ENCODE results near the gene TMEM179. TPM values are rescaled to one million over a fixed set of nuclear protein-coding genes. Genes with fewer than 3 reads are reported as not detected.

Gene TMEM179
- total and polyA plus RNA-seq, 2 of the 13 experiments (the other 11 are each of a cell fraction or from before 2014, with no cell fraction given): not detected

GRCh38 chr14:104568620-104569019 is 36.0 kb downstream of the TMEM179 start:
- BruUV-seq (replicated peaks): no TSS peak
- in situ Hi-C loops (cut with HindIII; ENCODE audit: extremely low pct_ligation_motif_present, low pct_unique_long_range_greater_than_20kb): no loop called here
- intact Hi-C loops (cut with micrococcal nuclease; ENCODE audit: unreplicated experiment): no loop called here

More at GRCh38 chr14:104568620-104569019, 36.0 kb downstream of the TMEM179 start:
- TF ChIP-seq, protein P1, sequence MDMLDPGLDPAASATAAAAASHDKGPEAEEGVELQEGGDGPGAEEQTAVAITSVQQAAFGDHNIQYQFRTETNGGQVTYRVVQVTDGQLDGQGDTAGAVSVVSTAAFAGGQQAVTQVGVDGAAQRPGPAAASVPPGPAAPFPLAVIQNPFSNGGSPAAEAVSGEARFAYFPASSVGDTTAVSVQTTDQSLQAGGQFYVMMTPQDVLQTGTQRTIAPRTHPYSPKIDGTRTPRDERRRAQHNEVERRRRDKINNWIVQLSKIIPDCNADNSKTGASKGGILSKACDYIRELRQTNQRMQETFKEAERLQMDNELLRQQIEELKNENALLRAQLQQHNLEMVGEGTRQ (IDR thresholded peaks at IDR 0.05; ENCODE audit: low read depth, low read length): peak; percentile 8; the same call in 1 of the 2 replicates
- TF ChIP-seq, protein P1 (CRISPR knock-in tag; IDR thresholded peaks at IDR 0.05; ENCODE audit: borderline replicate concordance): no peak
- TF ChIP-seq MNT (IDR thresholded peaks at IDR 0.05) (peak; percentile 99), THAP11 (CRISPR knock-in tag; IDR thresholded peaks at IDR 0.05) (no peak)
- DNase-seq (ENCODE audit: low spot score) (no peak), FAIRE-seq (no peak), ATAC-seq (no peak)
- Histone ChIP-seq H3K79me2 (ENCODE audit: insufficient read depth, low read length) (no peaks in the 10 kb centered on the region), H3K27me3 (ENCODE audit: control insufficient read depth in 1 of 2, insufficient read depth in 2 of 2, low read length in 2 of 2) (peaks cover 20 to 88% of the 10 kb centered on the region in 2 experiments; a peak in 4 of 5 replicates), H3K4me1 (ENCODE audit: insufficient read depth, low read length) (no peaks in the 10 kb centered on the region), H3K4me2 (ENCODE audit: low read depth, low read length) (no peak overlapping the region), H2AFZ (ENCODE audit: low read length) (no peak overlapping the region), H3K9me3 (ENCODE audit: low read length) (no peaks in the 10 kb centered on the region), H3K4me3 (replicated peaks in 1 of 3; ENCODE audit: insufficient read depth in 1 of 3, low read depth in 2 of 3, low read length in 3 of 3) (no peak overlapping the region), H3K27ac (ENCODE audit: extremely low read length, insufficient read depth, low read length) (no peak overlapping the region), H3K36me3 (replicated peaks in 1 of 2; ENCODE audit: control insufficient read depth in 1 of 2, insufficient read depth in 2 of 2, low read length in 2 of 2) (no peaks in the 10 kb centered on the region), H3K9ac (ENCODE audit: insufficient read depth, low read depth, low read length) (no peak overlapping the region), H4K20me1 (ENCODE audit: insufficient read depth, low read length) (peaks cover 2% of the 10 kb centered on the region; the same call in 1 of the 2 replicates)
- 0% methylated on average over 2 of the region's 11 CpGs for WGBS (ENCODE audit: low lambda C conversion rate)
- ChIA-PET CTCF (ENCODE audit: low intra/inter-chr PET ratio, low total read pairs) (no interaction called here), POLR2A (no interaction called here)

Measured in HepG2 (cell line).